H1 (cell line): ENCODE data around the gene CRTAP. TPM values are rescaled to one million over a fixed set of nuclear protein-coding genes. Genes with fewer than 3 reads are reported as not detected.

Experiments
- CTCF ChIA-PET: fragments of 300-600 bp; sonication (Branson Sonifier 250); formaldehyde crosslinking; loops from one replicate; lab custom pipeline; 2021; ENCODE audit not compliant: partially characterized antibody; lab: Charles Lee
- POLR2A ChIA-PET: fragments of 300-600 bp; sonication (Branson Sonifier 250); formaldehyde crosslinking; loops from one replicate; lab custom pipeline; 2021; ENCODE audit warnings: inconsistent platforms; ENCODE audit not compliant: partially characterized antibody; lab: Charles Lee
- DNase-seq, 2 experiments: peaks; one replicate each; pipeline versions ENCODE4 v3.0.0 to v3.0.0-alpha.2; 2010 to 2022; ENCODE audit warnings: low spot score in 2 of 2, low read depth in 1 of 2, mixed read lengths in 1 of 2
- FAIRE-seq: peaks from 2 replicates; lab custom pipeline; 2011; peaks lifted over from hg19 to GRCh38; lab: Jason Lieb, UNC
- H2AFZ ChIP-seq: 2 replicates; pipeline ENCODE4 v1.8.1; 2012; ENCODE audit warnings: low read length, inconsistent platforms
- H2AK5ac ChIP-seq: 2 replicates; pipeline ENCODE4 v1.6.1; 2013; ENCODE audit warnings: low read depth, low read length
- H2BK120ac ChIP-seq: replicated peaks from 2 replicates; pipeline ENCODE3; 2013; ENCODE audit warnings: low read depth, low read length, inconsistent platforms
- H2BK12ac ChIP-seq: 2 replicates; pipeline ENCODE4 v1.6.1; 2013; ENCODE audit warnings: low read depth, low read length
- H2BK15ac ChIP-seq: 2 replicates; pipeline ENCODE4 v1.6.1; 2013; ENCODE audit warnings: low read length
- H2BK20ac ChIP-seq: 2 replicates; pipeline ENCODE4 v1.6.1; 2013; ENCODE audit warnings: low read length
- H2BK5ac ChIP-seq: 2 replicates; pipeline ENCODE4 v1.6.1; 2013; ENCODE audit warnings: low read depth, low read length
- H3K14ac ChIP-seq: 2 replicates; pipeline ENCODE4 v1.6.1; 2013; ENCODE audit warnings: inconsistent platforms; ENCODE audit not compliant: insufficient read length
- H3K18ac ChIP-seq: 2 replicates; pipeline ENCODE4 v1.6.1; 2013; ENCODE audit warnings: low read length; ENCODE audit errors: extremely low read depth
- H3K23ac ChIP-seq: 2 replicates; pipeline ENCODE4 v1.6.1; 2013; ENCODE audit warnings: inconsistent platforms; ENCODE audit not compliant: insufficient read length
- H3K23me2 ChIP-seq: 2 replicates; pipeline ENCODE4 v1.6.1; 2013; ENCODE audit warnings: low read depth, low read length
- H3K27ac ChIP-seq: 2 replicates; pipeline ENCODE4 v1.6.1; 2011; ENCODE audit warnings: low read depth, low read length, inconsistent platforms
- H3K27me3 ChIP-seq, 4 experiments: replicated peaks in 1 of 4; 1 replicate in 1 of 4; 2 replicates in 3 of 4; pipeline versions ENCODE4 v1.6.1 to v1.8.1; 2011 to 2013; ENCODE audit warnings: low read length in 3 of 4, mild to moderate bottlenecking in 3 of 4, inconsistent platforms in 2 of 4, mixed read lengths in 2 of 4, moderate library complexity in 1 of 4; ENCODE audit not compliant: control insufficient read depth in 3 of 4, insufficient read depth in 3 of 4; ENCODE audit errors: extremely low read depth in 1 of 4
- H3K36me3 ChIP-seq, 4 experiments: 2 replicates each; pipeline versions ENCODE4 v1.6.1 to v1.8.1; 2011 to 2013; ENCODE audit warnings: mild to moderate bottlenecking in 4 of 4, low read length in 3 of 4, moderate library complexity in 2 of 4, control low read depth in 1 of 4, inconsistent platforms in 1 of 4; ENCODE audit not compliant: insufficient read depth in 4 of 4, control insufficient read depth in 2 of 4
- H3K4ac ChIP-seq: replicated peaks from 2 replicates; pipeline ENCODE3; 2013; ENCODE audit warnings: low read length, low read depth, mixed read lengths, inconsistent platforms; ENCODE audit not compliant: insufficient read length
- H3K4me1 ChIP-seq, 4 experiments: replicated peaks in 1 of 4; 1 replicate in 1 of 4; 2 replicates in 3 of 4; pipeline versions ENCODE4 v1.6.1 to v1.8.1; 2011 to 2013; ENCODE audit warnings: low read length in 3 of 4, inconsistent platforms in 2 of 4, mixed read lengths in 1 of 4; ENCODE audit not compliant: insufficient read depth in 4 of 4, control insufficient read depth in 3 of 4
- H3K4me2 ChIP-seq, 2 experiments: 2 replicates each; pipeline versions ENCODE4 v1.6.1 to v1.8.1; 2011 to 2013; ENCODE audit warnings: low read depth in 2 of 2, low read length in 2 of 2, control low read depth in 1 of 2, inconsistent platforms in 1 of 2, mild to moderate bottlenecking in 1 of 2; ENCODE audit not compliant: insufficient read depth in 1 of 2
- H3K4me3 ChIP-seq, 4 experiments: fragments of 200-600, 300-600 bp in 1 of 4; sonication (generic), shearing (Covaris generic), sonication (Bioruptor Twin) in 1 of 4; 2 replicates each; pipeline versions ENCODE4 v1.5.1 to v1.8.1; 2011 to 2016; ENCODE audit warnings: low read length in 4 of 4, low read depth in 3 of 4, control low read depth in 2 of 4, inconsistent platforms in 2 of 4, mild to moderate bottlenecking in 2 of 4, mixed read lengths in 1 of 4, moderate library complexity in 1 of 4; ENCODE audit not compliant: insufficient read depth in 2 of 4; ENCODE audit errors: extremely low read depth in 1 of 4
- H3K56ac ChIP-seq: replicated peaks from 2 replicates; pipeline ENCODE3; 2013; ENCODE audit warnings: low read depth, mild to moderate bottlenecking, mixed read lengths, low read length, inconsistent platforms; ENCODE audit not compliant: insufficient read length
- H3K79me1 ChIP-seq: 2 replicates; pipeline ENCODE4 v1.6.1; 2013; ENCODE audit warnings: low read depth, low read length, control low read depth
- H3K79me2 ChIP-seq, 2 experiments: 2 replicates each; pipeline versions ENCODE4 v1.6.1 to v1.8.1; 2012 to 2013; ENCODE audit warnings: low read length in 2 of 2, mild to moderate bottlenecking in 2 of 2, inconsistent platforms in 1 of 2; ENCODE audit not compliant: insufficient read depth in 2 of 2, control insufficient read depth in 1 of 2
- H3K9ac ChIP-seq, 4 experiments: replicated peaks in 1 of 4; 1 replicate in 1 of 4; 2 replicates in 3 of 4; pipeline versions ENCODE4 v1.6.1 to v1.8.1; 2011 to 2013; ENCODE audit warnings: low read depth in 3 of 4, low read length in 3 of 4, control low read depth in 2 of 4, mild to moderate bottlenecking in 2 of 4, moderate library complexity in 2 of 4, inconsistent platforms in 1 of 4; ENCODE audit errors: extremely low read depth in 1 of 4
- H3K9me3 ChIP-seq, 2 experiments: 2 replicates each; pipeline versions ENCODE4 v1.6.1 to v1.8.1; 2012 to 2013; ENCODE audit warnings: mild to moderate bottlenecking in 2 of 2, moderate library complexity in 2 of 2, control low read depth in 1 of 2, inconsistent platforms in 1 of 2, low read depth in 1 of 2, low read length in 1 of 2, mixed read lengths in 1 of 2; ENCODE audit not compliant: insufficient read depth in 2 of 2
- H4K20me1 ChIP-seq, 2 experiments: replicated peaks in 1 of 2; 2 replicates each; pipeline versions ENCODE3 to v1.8.1; 2011 to 2013; ENCODE audit warnings: inconsistent platforms in 2 of 2, low read length in 2 of 2, mild to moderate bottlenecking in 1 of 2; ENCODE audit not compliant: insufficient read depth in 2 of 2, control insufficient read depth in 1 of 2
- H4K5ac ChIP-seq: 2 replicates; pipeline ENCODE4 v1.6.1; 2013; ENCODE audit warnings: low read length, low read depth, mixed read lengths, inconsistent platforms; ENCODE audit not compliant: insufficient read length
- H4K8ac ChIP-seq: 2 replicates; pipeline ENCODE4 v1.8.0; 2013; ENCODE audit warnings: mild to moderate bottlenecking, moderate library complexity, low read length, inconsistent platforms; ENCODE audit not compliant: insufficient read depth; ENCODE audit errors: extremely low read depth
- H4K91ac ChIP-seq: replicated peaks from 2 replicates; pipeline ENCODE3; 2013; ENCODE audit warnings: low read length, mixed read lengths, inconsistent platforms; ENCODE audit not compliant: insufficient read length
- CEBPB ChIP-seq: IDR thresholded peaks from 2 replicates; pipeline ENCODE4 v1.6.1; 2012; ENCODE audit warnings: low read depth, low read length
- CHD2 ChIP-seq: IDR thresholded peaks from 2 replicates; pipeline ENCODE4 v1.6.1; 2012; ENCODE audit warnings: low read length, improper control_type of control experiment
- CREB1 ChIP-seq: IDR thresholded peaks from 2 replicates; pipeline ENCODE4 v1.6.1; 2012; ENCODE audit warnings: inconsistent platforms
- CTBP2 ChIP-seq: IDR thresholded peaks from 2 replicates; pipeline ENCODE4 v1.7.0; 2011; ENCODE audit warnings: borderline replicate concordance, mild to moderate bottlenecking, moderate library complexity, mixed read lengths, low read length; ENCODE audit not compliant: insufficient read depth, insufficient read length
- GABPA ChIP-seq: IDR thresholded peaks from 2 replicates; pipeline ENCODE4 v1.6.1; 2011; ENCODE audit warnings: mild to moderate bottlenecking, low read length, moderate library complexity, borderline replicate concordance; ENCODE audit not compliant: insufficient read depth
- JUN ChIP-seq: IDR thresholded peaks from 2 replicates; pipeline ENCODE4 v1.6.1; 2011; ENCODE audit warnings: low read depth, mild to moderate bottlenecking, improper control_type of control experiment, low read length
- JUND ChIP-seq: IDR thresholded peaks from 2 replicates; pipeline ENCODE4 v1.6.1; 2011; ENCODE audit warnings: mild to moderate bottlenecking, improper control_type of control experiment, low read length
- PHF8 ChIP-seq: fragments of 200-600 bp; sonication (generic); conservative IDR thresholded peaks from 2 replicates; pipeline ENCODE4 v1.7.1; 2012; ENCODE audit warnings: low read depth, mild to moderate bottlenecking, inconsistent platforms, low read length, moderate library complexity
- RBBP5 ChIP-seq: IDR thresholded peaks from 2 replicates; pipeline ENCODE4 v1.7.1; 2012; ENCODE audit warnings: low read depth, mild to moderate bottlenecking, inconsistent platforms, low read length, moderate library complexity, borderline replicate concordance
- RNF2 ChIP-seq: fragments of 200-900, 300-1000 bp; sonication (generic); IDR thresholded peaks from 2 replicates; pipeline ENCODE4 v1.7.1; 2016; ENCODE audit warnings: borderline replicate concordance, low read depth, mild to moderate bottlenecking, antibody characterized with exemption, low read length; ENCODE audit not compliant: poor library complexity, severe bottlenecking; ENCODE audit errors: missing control alignments
- SIX5 ChIP-seq: IDR thresholded peaks from 2 replicates; pipeline ENCODE4 v1.6.1; 2011; ENCODE audit warnings: mild to moderate bottlenecking, low read depth, low read length
- SP1 ChIP-seq: IDR thresholded peaks from 2 replicates; pipeline ENCODE4 v1.6.1; 2011; ENCODE audit warnings: low read depth, low read length
- TCF12 ChIP-seq: IDR thresholded peaks from 2 replicates; pipeline ENCODE4 v1.6.1; 2011; ENCODE audit warnings: low read depth, mild to moderate bottlenecking, low read length
- WGBS, 2 experiments: shearing (Covaris generic) in 1 of 2; methylation state at CpG; one replicate each; pipeline versions ENCODE4 v1.1.6 to v1.1.7; 2013 to 2015; ENCODE audit warnings: low lambda C conversion rate in 2 of 2, mixed read lengths in 2 of 2, inconsistent platforms in 1 of 2, low coverage in 1 of 2, missing lambda C conversion rate in 1 of 2; ENCODE audit not compliant: insufficient replicate concordance in 2 of 2, insufficient coverage in 1 of 2, insufficient read length in 1 of 2; ENCODE audit errors: extremely low coverage in 1 of 2, missing lambda C conversion rate in 1 of 2; 5-methylcytosine and 5-hydroxymethylcytosine counted together
- polyA plus RNA-seq, 7 experiments: library from polyadenylated mRNA; depleted of rRNA in 3 of 7; stranded (reverse) in 5 of 7; unstranded in 2 of 7; fragments of >200 nt in 5 of 7; fragments of 200-250 nt in 2 of 7; gene quantifications; 1 replicate in 5 of 7; 2 replicates in 1 of 7; 4 replicates in 1 of 7; pipeline versions ENCODE4 v1.2.1 to v1.2.3, GENCODE V29; 2011 to 2013; ENCODE audit warnings: missing spikeins in 2 of 7, mixed read lengths in 2 of 7
- total RNA-seq: library from RNA; stranded (reverse); fragmentation: NEBNext Ultra II Directional; extraction: Animal tissue kit (Norgen Biotek cat#: 25700); gene quantifications from 2 replicates; pipeline ENCODE4 v1.2.1, GENCODE V29; 2021
- TF ChIP-seq, protein P1 (sequence below): IDR thresholded peaks from 2 replicates; pipeline ENCODE4 v1.6.1; 2011; ENCODE audit warnings: low read length, improper control_type of control experiment

Gene CRTAP
- total and polyA plus RNA-seq, 2 of the 8 experiments (the other 6 are each of a cell fraction or from before 2014, with no cell fraction given), result 159 to 188 TPM

GRCh38 chr3:33141006-33141405, 27.2 kb downstream of the CRTAP start:
- no peak overlapping the region for H3K56ac ChIP-seq
- no peak overlapping the region for H2AFZ ChIP-seq
- no peaks in the 10 kb centered on the region for H3K4me1 ChIP-seq
- H3K18ac ChIP-seq, result no peak overlapping the region
- no peak overlapping the region for H3K4me2 ChIP-seq
- H4K91ac ChIP-seq, result no peak overlapping the region
- no peak overlapping the region for H2BK120ac ChIP-seq
- no peak overlapping the region for H4K5ac ChIP-seq
- H3K4ac ChIP-seq, result no peak overlapping the region
- ChIA-PET POLR2A (interaction anchor here (1.0 kb wide), 1 partner anchor 9 kb away, joined by 4 read pairs; no protein-coding TSS in a partner anchor), CTCF (interaction anchor here (0.7 to 4.2 kb wide), 9 partner anchors 10 to 636 kb away, joined by 3 to 21 read pairs (median 4); no protein-coding TSS in a partner anchor)
- WGBS, 2 experiments, result 92% methylated on average over 3 of the region's 3 CpGs; no CpG with 5 or more reads in 1 of the 2 experiments
- H3K23ac ChIP-seq, result no peak overlapping the region
- no peak overlapping the region for H2BK15ac ChIP-seq
- H3K27ac ChIP-seq, result no peak overlapping the region
- H4K20me1 ChIP-seq, result no peaks in the 10 kb centered on the region
- H4K8ac ChIP-seq, result no peak overlapping the region
- H2AK5ac ChIP-seq, result no peak overlapping the region
- no peak overlapping the region for H2BK20ac ChIP-seq
- H2BK5ac ChIP-seq, result no peak overlapping the region
- FAIRE-seq (no peak), DNase-seq (no peak)
- no peaks in the 10 kb centered on the region; the same call in 1 of the 2 replicates for H3K79me1 ChIP-seq
- no peaks in the 10 kb centered on the region for H3K27me3 ChIP-seq
- H3K23me2 ChIP-seq, result no peaks in the 10 kb centered on the region
- no peaks in the 10 kb centered on the region for H3K79me2 ChIP-seq
- no peaks in the 10 kb centered on the region for H3K9me3 ChIP-seq
- H2BK12ac ChIP-seq, result no peak overlapping the region
- no peak overlapping the region for H3K9ac ChIP-seq
- no peak overlapping the region for H3K14ac ChIP-seq
- peaks cover 0 to 3% (median 0%) of the 10 kb centered on the region in 4 experiments; a peak in 4 of 8 replicates for H3K36me3 ChIP-seq
- H3K4me3 ChIP-seq, result no peak overlapping the region
- no peak for TF ChIP-seq TCF12
- no peak for TF ChIP-seq CHD2
- no peak for TF ChIP-seq RNF2
- no peak for TF ChIP-seq CEBPB
- no peak for TF ChIP-seq RBBP5
- no peak for TF ChIP-seq PHF8
- no peak for TF ChIP-seq SP1
- TF ChIP-seq CREB1, result no peak
- TF ChIP-seq SIX5, result no peak
- TF ChIP-seq, protein P1, sequence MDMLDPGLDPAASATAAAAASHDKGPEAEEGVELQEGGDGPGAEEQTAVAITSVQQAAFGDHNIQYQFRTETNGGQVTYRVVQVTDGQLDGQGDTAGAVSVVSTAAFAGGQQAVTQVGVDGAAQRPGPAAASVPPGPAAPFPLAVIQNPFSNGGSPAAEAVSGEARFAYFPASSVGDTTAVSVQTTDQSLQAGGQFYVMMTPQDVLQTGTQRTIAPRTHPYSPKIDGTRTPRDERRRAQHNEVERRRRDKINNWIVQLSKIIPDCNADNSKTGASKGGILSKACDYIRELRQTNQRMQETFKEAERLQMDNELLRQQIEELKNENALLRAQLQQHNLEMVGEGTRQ, result no peak
- TF ChIP-seq GABPA, result no peak
- no peak for TF ChIP-seq JUND
- no peak for TF ChIP-seq JUN
- TF ChIP-seq CTBP2, result no peak
